ENCODE data around the gene SCGB3A1. TPM values are rescaled to one million over a fixed set of nuclear protein-coding genes. Genes with fewer than 3 reads are reported as not detected.

The SCGB3A1 gene
- total and polyA plus RNA-seq, 2 of the 4 experiments (the other 2 are of a cell fraction) = not detected

DNA sequence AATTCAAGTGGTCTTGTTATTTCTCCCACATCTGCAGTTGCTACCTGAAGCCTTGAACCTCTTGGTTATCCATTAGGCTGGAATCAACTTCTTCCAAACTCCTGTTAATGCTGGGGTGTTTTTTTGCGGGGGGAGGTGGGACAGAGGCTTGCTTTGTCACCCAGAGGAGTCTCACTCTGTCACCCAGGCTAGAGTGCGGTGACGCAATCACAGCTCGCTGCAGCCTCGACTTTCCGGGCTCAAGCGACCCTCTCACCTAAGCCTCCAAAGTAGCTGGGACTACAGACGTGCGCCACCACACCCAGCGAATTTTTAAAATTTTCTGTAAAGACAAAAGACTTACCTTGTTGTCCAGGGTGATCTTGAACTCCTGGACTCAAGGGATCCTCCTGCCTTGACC lies 4.4 kb downstream of the SCGB3A1 start:
- in situ Hi-C loops (cut with MboI; ENCODE audit: low sequenced_read_pairs) = no loop called here
- H2AK5ac ChIP-seq (ENCODE audit: low read depth, low read length) = no peak overlapping the region
- H3K56ac ChIP-seq (ENCODE audit: extremely low read depth, insufficient read depth, low read length) = no peak overlapping the region
- DNase-seq (no peak), ATAC-seq (ENCODE audit: low read depth) (no peak)
- no peak overlapping the region for H3K23ac ChIP-seq (ENCODE audit: low read depth, low read length)
- no peak overlapping the region for H2BK20ac ChIP-seq (ENCODE audit: low read depth, low read length)
- no peak overlapping the region for H3K4me2 ChIP-seq (ENCODE audit: low read depth, low read length)
- no peak overlapping the region for H2BK5ac ChIP-seq (ENCODE audit: low read depth, low read length, poor library complexity, severe bottlenecking)
- H3K27me3 ChIP-seq (ENCODE audit: control insufficient read depth, insufficient read depth, low read length) = peaks cover 35% of the 10 kb centered on the region
- no peak overlapping the region for H3K27ac ChIP-seq (ENCODE audit: insufficient read depth, low read length)
- no peak overlapping the region for H2BK15ac ChIP-seq (ENCODE audit: low read depth, low read length)
- no TSS peak for BruUV-seq (replicated peaks)
- H3K36me3 ChIP-seq (ENCODE audit: control insufficient read depth, insufficient read depth, low read length) = no peaks in the 10 kb centered on the region
- H3K18ac ChIP-seq (ENCODE audit: low read depth, low read length) = no peak overlapping the region
- no peak overlapping the region for H4K5ac ChIP-seq (ENCODE audit: low read depth, low read length)
- H2AK9ac ChIP-seq (replicated peaks; ENCODE audit: low read depth, low read length, poor library complexity) = no peak overlapping the region
- ChIA-PET CTCF (no interaction called here), POLR2A (ENCODE audit: unreplicated experiment) (no interaction called here)
- no peaks in the 10 kb centered on the region for H3K9me3 ChIP-seq (ENCODE audit: control insufficient read depth, insufficient read depth, low read length)
- TF ChIP-seq RFX5 (IDR thresholded peaks at IDR 0.05; ENCODE audit: low read depth, low read length) (no peak), BHLHE40 (IDR thresholded peaks at IDR 0.05; ENCODE audit: low read depth, low read length) (no peak), CEBPB (IDR thresholded peaks at IDR 0.05; ENCODE audit: low read depth, low read length) (peak; percentile 60), POLR2A (IDR thresholded peaks at IDR 0.05; ENCODE audit: low read depth, low read length) (no peak)
- no peak overlapping the region for H3K14ac ChIP-seq (replicated peaks; ENCODE audit: low read depth, low read length)
- no peaks in the 10 kb centered on the region; the same call in 1 of the 2 replicates for H3K4me1 ChIP-seq (ENCODE audit: control insufficient read depth, insufficient read depth, low read length)
- H3K4ac ChIP-seq (ENCODE audit: low read depth, low read length) = no peak overlapping the region
- no CpG with 5 or more reads among the region's 10 CpGs for WGBS, 2 experiments (ENCODE audit: extremely low coverage in 2 of 2, insufficient read length in 1 of 2)
- no peak overlapping the region for H4K8ac ChIP-seq (ENCODE audit: low read depth in 2 of 2, low read length in 2 of 2)
- intact Hi-C loops (cut with micrococcal nuclease) = no loop called here
- dilution Hi-C loops (cut with HindIII; ENCODE audit: low sequenced_read_pairs, unreplicated experiment) = no loop called here
- no peak overlapping the region for H3K9ac ChIP-seq (ENCODE audit: low read depth, low read length)
- H2BK120ac ChIP-seq (ENCODE audit: low read depth, low read length) = no peak overlapping the region
- H4K20me1 ChIP-seq (ENCODE audit: insufficient read depth, low read length) = no peaks in the 10 kb centered on the region
- H2AFZ ChIP-seq (replicated peaks; ENCODE audit: low read length, poor library complexity) = no peak overlapping the region
- H3K4me3 ChIP-seq (ENCODE audit: insufficient read depth, low read depth, low read length) = no peak overlapping the region
- H4K91ac ChIP-seq (ENCODE audit: insufficient read depth, low read depth, low read length) = no peak overlapping the region
- no peaks in the 10 kb centered on the region for H3K79me1 ChIP-seq (ENCODE audit: low read depth in 1 of 2, low read length in 2 of 2)
- H3K9me1 ChIP-seq (ENCODE audit: insufficient read depth, low read length) = no peaks in the 10 kb centered on the region
